H1 (cell line): ENCODE results near the gene KCTD20. TPM values are rescaled to one million over a fixed set of nuclear protein-coding genes. Genes with fewer than 3 reads are reported as not detected.

Experiments
- CBX8 ChIP-seq: fragments of 300-800, 300-1000 bp; sonication (generic); IDR thresholded peaks from 2 replicates; pipeline ENCODE4 v1.7.1; 2016; ENCODE audit warnings: low read depth, low read length, borderline replicate concordance
- CTBP2 ChIP-seq: IDR thresholded peaks from 2 replicates; pipeline ENCODE4 v1.7.0; 2011; ENCODE audit warnings: borderline replicate concordance, mild to moderate bottlenecking, moderate library complexity, mixed read lengths, low read length; ENCODE audit not compliant: insufficient read depth, insufficient read length
- E2F6 ChIP-seq: IDR thresholded peaks from 2 replicates; pipeline ENCODE4 v1.6.1; 2012; ENCODE audit warnings: inconsistent platforms
- FOSL1 ChIP-seq: IDR thresholded peaks from 2 replicates; pipeline ENCODE4 v1.6.1; 2011; ENCODE audit warnings: mild to moderate bottlenecking, low read depth, low read length, moderate library complexity; ENCODE audit not compliant: insufficient read depth
- GTF2F1 ChIP-seq: IDR thresholded peaks from 2 replicates; pipeline ENCODE4 v1.6.1; 2012; ENCODE audit warnings: low read depth, low read length, improper control_type of control experiment, borderline replicate concordance
- SIX5 ChIP-seq: IDR thresholded peaks from 2 replicates; pipeline ENCODE4 v1.6.1; 2011; ENCODE audit warnings: mild to moderate bottlenecking, low read depth, low read length
- SP4 ChIP-seq: IDR thresholded peaks from 2 replicates; pipeline ENCODE4 v1.6.1; 2012; ENCODE audit warnings: low read length, inconsistent platforms
- polyA plus RNA-seq, 7 experiments: library from polyadenylated mRNA; depleted of rRNA in 3 of 7; stranded (reverse) in 5 of 7; unstranded in 2 of 7; fragments of >200 nt in 5 of 7; fragments of 200-250 nt in 2 of 7; gene quantifications; 1 replicate in 5 of 7; 2 replicates in 1 of 7; 4 replicates in 1 of 7; pipeline versions ENCODE4 v1.2.1 to v1.2.3, GENCODE V29; 2011 to 2013; ENCODE audit warnings: missing spikeins in 2 of 7, mixed read lengths in 2 of 7
- total RNA-seq: library from RNA; stranded (reverse); fragmentation: NEBNext Ultra II Directional; extraction: Animal tissue kit (Norgen Biotek cat#: 25700); gene quantifications from 2 replicates; pipeline ENCODE4 v1.2.1, GENCODE V29; 2021

Gene KCTD20
- total and polyA plus RNA-seq, 2 of the 8 experiments (the other 6 are each of a cell fraction or from before 2014, with no cell fraction given) = 10.1 to 26.2 TPM

- TF ChIP-seq CBX8 = no peak
- TF ChIP-seq SP4 = no peak
- TF ChIP-seq E2F6 = peak; percentile 87
- 0 out of 2 replicates have a peak, but pooled peaks have one; percentile 32 for TF ChIP-seq GTF2F1
- no peak for TF ChIP-seq FOSL1
- TF ChIP-seq SIX5 = no peak
- no peak for TF ChIP-seq CTBP2
Observed at GRCh38 chr6:36423101-36423824, 19.5 kb upstream of the KCTD20 start (continued).
